ENCODE results near the gene CASK.

The CASK gene

GRCh38 chrX:41473936-41474725 lies 449.2 kb downstream of the CASK start:
- no peak for DNase-seq (ENCODE audit: low read depth)

DNA sequence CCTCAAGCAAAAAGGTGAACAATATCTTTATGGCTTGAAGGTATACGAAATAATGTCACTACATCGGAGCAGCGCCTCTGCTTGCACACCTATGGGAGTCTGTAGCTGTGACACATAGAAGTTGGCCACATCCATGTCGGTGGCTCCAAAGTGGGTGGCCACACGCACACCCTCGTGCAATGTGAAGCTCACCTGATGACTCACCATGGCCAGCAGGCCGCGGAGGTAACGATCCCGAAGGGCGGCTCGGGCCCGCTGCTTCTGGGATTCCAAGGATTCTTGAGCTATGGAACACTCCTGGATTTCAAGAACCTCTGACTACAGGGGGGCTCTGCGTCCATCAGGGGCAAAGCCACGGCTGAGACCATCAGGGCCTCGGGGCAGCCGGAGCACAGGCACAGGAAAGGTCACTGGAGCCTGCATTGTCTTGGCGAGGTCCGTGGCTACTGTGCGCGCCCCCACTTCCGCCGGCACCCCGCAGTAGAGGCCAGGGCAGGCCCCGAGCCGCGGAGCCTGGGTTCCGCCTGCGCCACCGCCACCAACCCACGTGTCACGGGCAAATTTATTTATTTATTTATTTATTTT lies 451.0 kb downstream of the CASK start:
- no peak for DNase-seq (ENCODE audit: low read depth)

DNA sequence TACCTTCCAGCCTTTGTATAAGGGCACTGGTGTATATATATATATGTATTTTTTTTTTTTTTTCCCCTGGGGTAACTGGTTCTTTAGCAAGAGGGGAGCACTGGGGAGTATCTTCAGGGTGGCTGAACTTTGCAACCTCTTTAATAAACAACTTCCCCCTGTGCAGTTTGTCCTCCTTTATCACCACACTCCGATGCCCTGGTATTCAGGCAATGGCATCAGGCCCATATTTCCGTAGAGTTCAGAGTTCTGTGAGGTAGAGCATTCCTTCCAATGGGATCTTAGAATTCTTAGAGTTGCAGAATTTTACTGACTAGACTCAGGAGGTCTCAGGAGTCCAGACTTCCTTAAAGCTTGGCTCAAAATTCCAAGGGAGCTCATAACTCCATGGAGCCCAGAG lies 451.6 kb downstream of the CASK start:
- no peak for DNase-seq (ENCODE audit: low read depth)

DNA sequence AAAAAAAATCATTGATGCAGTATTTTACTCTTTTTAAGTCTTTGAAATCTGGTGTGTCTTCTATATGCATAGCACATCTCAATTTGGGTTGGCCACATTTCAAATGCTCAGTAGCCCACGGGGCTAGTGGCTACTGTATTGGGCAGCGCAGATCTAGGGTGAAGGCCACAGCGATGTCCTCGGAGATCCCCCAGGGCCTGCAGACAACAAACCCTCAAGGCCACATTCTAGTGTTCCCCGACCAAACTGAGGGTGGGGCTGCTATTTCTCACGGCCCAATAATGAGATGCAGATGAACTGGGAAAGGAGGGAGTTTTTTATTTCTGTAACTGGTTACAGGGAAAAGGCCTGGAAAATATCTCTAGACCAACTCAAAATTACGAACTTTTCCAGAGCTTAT lies 452.6 kb downstream of the CASK start:
- no peak for DNase-seq (ENCODE audit: low read depth)

GRCh38 chrX:41468647-41469323 lies 454.6 kb downstream of the CASK start:
- peak; percentile 34 for DNase-seq (ENCODE audit: low read depth)

Data from amniotic epithelial cell (primary cell).